Activated T-cell treated with anti-CD3 and anti-CD28 coated beads for 48 hours (primary cell): Measurements from ENCODE around the gene STARD3NL.
A peak's percentile ranks its signal among the peaks of the same experiment; 100 is the strongest.
"Not testable (repeated sequence)": the region's sequence is repeated elsewhere in the genome, so short reads cannot be mapped to it uniquely, and the experiment has no call there.

ENCODE experiments used
- DNase-seq: peaks from one replicate; pipeline ENCODE4 v3.0.0-alpha.2; 2020; ENCODE audit warnings: low read depth

Gene STARD3NL

DNA sequence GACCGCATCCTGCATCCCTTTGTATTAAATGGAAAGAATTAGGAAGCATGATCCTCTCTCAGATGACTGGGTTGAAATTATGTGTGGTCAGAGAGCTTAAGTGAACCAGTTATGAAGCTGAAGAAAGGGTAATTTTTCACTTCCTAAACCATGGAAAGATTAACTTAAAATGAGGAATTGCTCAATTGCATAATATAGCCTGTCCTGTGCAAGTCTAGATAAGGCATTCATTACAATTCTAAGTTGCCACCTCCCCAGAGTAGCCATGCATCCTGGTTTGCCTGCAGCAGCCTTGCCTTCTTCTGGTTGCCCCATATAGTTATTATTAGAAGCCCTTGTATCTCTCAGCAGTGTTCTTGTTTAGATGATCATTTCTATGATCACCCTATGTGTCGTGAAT is 45.3 kb downstream of the STARD3NL start:
- no peak for DNase-seq

DNA sequence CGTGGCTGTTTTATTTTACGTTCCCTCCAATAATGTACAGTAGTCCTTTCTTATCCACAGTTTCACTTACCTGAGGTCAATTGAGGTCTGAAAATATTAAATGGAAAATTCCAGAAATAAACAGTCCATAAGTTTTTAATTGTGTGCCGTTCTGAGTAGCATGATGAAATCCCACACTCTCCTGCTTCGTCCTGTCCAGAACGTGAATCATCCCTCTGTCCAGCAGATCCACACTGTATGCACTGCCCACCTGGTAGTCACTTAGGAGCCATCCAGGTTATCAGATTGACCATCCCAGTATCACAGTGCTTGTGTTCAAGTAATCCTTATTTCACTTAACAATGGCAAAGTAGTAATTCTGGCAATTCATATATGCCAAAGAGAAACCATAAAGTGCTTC is 46.3 kb downstream of the STARD3NL start:
- DNase-seq = no peak

DNA sequence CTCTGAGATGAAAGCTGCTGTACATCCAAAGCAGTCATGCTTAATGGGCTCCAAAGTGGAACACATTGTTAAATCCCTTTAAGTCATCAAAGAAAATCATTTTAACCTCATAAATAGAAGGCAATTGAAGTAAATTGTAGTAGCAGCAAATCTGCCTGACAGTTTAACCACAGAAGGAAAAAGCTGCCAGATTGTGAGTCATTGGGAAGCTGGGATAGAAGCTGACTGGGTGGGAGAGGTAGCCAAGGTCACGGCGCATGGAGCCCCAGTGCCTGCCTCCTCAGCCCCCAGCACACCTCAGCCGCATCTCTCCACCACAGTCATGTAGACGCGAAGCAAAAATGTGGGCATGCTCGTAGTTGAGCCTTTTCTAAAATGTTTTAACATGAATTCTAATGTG is 51.3 kb downstream of the STARD3NL start:
- no peak for DNase-seq

DNA sequence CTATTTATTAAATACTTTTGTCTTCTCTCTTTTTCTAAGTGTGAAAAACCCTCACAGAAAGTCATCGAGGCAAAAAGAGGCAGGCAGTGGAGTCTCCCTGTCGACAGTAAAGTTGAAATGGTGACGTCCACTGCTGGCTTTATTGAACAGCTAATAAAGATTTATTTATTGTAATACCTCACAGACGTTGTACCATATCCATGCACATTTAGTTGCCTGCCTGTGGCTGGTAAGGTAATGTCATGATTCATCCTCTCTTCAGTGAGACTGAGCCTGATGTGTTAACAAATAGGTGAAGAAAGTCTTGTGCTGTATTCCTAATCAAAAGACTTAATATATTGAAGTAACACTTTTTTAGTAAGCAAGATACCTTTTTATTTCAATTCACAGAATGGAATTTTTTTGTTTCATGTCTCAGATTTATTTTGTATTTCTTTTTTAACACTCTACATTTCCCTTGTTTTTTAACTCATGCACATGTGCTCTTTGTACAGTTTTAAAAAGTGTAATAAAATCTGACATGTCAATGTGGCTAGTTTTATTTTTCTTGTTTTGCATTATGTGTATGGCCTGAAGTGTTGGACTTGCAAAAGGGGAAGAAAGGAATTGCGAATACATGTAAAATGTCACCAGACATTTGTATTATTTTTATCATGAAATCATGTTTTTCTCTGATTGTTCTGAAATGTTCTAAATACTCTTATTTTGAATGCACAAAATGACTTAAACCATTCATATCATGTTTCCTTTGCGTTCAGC is 52.0 kb downstream of the STARD3NL start:
- DNase-seq = no peak

DNA sequence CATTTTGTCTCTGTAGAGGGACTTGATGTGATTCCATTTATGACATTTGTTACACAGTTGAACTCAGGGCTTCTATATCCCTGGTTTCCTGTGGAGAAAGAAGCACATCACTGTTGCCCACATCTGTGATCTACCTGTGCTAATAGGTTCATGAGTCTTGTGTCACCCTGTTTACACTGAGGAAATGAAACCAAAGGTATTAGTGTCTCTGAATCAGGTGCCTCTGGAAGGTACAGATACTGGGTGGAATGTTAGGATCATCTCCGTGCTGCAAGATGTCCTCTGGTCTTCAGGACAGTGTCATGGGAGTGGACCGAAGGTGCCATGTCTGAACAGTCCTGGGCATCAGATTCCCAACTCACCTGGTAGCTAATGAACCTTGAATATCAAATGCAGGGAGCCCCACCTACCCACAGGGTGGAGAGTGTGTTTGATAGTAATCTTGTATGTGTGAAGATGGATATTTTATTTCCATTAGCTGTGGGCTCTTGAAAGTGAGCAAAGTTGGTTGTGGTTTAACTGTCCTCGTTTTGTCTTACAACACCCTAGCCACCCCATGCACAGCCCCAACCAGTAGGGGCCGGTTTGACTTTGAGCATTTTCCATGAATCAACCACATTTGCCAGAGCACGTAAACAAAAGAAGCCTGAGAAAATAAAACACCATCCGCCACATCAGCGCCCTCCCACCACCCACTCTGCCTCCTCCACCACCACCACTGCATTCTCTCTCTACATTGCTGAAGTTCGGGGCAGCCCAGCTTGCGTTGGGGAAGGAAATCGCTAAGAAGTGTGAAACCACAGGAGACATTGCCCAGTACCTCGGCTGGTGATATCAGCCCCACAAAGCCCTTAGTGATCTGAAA is 54.7 kb downstream of the STARD3NL start:
- DNase-seq = peak; percentile 63

DNA sequence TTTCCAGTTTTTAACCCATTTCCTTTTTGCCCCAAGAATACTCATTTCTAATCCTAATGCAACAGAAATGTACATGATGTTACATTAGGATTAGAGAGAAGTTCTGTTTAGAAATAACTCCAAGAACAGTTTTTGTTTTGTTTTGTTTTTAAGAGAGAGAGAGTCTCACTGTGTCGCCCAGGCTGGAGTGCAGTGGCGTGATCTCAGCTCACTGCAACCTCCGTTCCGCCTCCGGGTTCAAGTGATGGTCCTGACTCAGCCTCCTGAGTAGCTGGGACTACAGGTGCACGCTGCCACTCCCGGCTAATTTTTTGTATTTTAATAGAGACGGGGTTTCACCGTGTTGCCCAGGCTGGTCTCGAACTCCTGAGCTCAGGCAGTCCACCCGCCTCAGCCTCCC is 56.7 kb downstream of the STARD3NL start:
- not testable (repeated sequence) for DNase-seq

DNA sequence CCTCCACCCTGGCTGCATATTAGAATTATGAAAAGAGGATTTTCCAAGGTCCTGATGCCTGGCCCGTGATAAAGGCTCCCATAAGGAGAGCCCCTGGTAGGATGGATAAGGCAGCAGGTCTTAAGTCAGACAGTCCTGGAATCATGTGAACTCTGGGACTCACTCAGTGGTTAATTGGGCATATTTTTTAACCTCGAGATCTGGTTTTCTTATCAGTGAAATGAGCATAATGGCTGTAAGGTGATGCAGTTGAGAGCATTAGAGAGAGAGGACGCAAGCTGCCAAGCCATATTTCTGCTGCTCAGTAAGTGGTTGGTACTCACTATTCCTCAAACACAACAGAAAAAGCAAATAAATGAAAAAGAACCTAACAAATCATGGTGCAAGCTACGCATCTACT is 57.6 kb downstream of the STARD3NL start:
- no peak for DNase-seq

DNA sequence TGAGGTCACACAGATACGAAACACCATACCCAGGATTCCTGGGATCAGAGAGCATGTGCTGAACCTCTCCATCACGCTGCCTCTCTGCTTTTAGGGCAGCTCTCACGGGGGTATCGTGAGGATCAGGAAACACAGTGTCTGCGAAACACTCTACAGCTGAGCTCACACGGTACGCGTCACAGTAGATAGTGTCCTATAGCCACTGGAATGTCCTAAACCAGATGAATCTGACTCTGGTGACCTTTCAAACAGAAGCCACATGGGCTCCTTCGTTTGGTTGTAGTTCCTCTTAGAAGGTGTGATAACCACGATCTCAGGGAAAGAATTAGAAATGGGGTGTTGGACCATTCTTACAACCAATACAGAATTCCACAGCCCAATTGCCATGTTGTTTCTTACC is 61.1 kb downstream of the STARD3NL start:
- DNase-seq = not testable (repeated sequence)

DNA sequence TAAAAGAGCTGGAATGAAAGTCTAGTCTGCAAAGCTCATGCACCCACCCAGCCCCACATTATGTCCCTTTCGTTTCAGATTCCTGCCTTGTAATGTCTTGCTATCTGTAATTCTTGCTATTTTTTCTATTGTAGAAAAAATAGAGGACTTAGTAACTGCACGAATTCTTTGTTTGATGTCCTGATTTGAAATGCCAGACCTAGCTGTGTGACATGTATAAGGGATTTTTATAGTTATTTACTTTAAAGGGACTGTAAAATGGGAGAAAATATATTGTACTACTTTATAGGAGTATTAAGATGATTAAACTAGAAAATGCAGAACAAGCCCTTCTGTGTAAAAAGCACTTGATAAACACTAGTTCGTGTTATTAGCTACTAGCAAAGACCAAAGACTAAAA is 63.0 kb downstream of the STARD3NL start:
- no peak for DNase-seq

DNA sequence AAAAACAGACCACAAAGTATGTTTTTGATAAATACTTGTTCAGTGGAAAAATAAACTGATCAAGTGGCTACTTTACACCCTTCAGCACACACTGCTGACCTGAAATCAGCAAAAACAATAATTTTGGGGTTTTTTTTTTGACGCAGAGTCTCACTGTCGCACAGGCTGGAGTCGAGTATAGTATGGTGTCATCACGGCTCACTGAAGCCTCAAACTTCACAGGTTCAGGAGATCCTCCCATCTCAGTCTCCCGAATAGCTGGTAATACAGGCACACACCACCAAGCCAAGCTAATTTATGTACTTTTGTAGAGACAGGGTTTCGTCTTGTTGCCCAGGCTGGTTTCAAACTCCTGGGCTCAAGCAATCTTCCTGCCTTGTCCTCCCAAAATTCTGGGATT is 64.8 kb downstream of the STARD3NL start:
- DNase-seq = no peak

DNA sequence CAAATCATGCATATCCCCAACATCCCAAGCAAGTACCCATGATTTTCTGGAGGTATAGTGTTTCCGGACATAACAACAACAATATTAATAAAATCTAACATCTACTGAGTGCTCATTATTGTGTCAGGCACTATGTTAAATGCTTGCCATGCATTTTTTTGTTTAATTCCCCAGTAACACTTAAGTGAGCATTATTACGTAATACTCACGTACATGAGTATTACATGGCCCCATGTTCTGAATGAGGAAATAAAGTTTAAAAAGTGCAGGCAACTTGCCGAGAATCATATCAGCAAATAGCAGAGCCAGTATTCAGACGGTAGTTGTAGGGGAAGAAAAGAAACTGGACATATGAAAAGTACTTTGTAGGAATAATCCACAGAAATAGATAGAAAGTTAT is 65.3 kb downstream of the STARD3NL start:
- DNase-seq = not testable (repeated sequence)

DNA sequence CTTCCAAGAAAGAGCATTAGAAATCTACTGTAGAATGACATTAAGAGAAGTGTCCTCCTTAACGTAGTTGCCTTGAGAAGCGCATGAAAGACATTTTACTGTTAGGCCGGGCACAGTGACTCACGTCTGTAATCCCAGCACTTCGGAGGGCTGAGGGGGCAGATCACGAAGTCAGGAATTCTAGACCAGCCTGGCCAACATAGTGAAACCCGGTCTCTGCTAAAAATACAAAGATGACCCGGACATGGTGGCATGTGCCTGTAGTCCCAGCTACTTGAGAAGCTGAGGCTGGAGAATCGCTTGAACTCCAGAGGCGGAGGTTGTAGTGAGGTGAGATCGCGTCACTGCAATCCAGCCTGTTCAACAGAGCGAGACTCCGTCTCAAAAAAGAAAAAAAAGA is 66.5 kb downstream of the STARD3NL start:
- DNase-seq = no peak

DNA sequence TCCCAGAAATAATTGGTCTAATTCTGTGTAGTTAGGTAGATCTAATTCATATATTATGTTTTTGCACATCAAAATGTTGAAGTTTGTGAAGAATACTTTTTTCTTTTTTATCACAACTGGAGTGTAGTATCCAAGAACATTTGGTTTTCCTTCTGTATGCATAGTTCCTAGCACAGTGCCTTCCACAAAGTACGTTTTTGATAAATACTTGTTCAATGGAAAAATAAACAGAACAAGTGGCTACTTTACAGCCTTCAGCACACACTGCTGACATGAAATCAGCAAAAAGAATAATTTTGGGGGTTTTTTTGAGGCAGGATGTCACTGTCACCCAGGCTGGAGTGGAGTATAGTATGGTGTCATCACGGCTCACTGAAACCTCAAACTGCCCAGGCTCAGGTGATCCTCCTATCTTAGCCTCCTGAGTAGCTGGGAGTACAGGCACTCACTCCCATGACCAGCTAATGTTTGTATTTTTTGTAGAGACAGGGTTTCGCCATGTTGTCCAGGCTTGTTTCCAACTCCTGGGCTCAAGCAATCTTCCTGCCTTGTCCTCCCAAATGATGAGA is 67.4 kb downstream of the STARD3NL start:
- DNase-seq = no peak

DNA sequence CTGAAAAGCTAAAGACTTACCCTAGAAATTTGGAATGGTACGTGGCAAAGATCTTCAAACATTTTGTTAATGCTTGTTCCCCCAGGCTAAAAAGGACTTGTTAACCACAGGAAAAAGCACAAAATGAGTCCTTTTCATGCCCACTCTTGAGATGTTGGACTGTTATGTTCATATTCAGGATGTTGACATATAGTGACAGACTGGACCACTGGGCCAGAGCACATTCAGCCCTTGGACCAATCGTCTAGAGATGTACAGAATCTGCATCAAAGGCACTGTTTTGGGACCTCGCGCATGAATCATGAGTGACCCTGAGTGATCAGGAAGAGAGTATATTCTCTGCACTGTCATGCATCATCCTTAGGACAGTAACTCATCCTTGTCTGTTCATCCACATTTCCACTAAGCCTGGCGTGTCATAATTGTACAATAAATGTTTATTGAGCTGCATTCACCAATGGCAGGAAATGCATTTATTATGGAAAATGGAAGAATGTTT is 70.1 kb downstream of the STARD3NL start:
- DNase-seq = no peak

DNA sequence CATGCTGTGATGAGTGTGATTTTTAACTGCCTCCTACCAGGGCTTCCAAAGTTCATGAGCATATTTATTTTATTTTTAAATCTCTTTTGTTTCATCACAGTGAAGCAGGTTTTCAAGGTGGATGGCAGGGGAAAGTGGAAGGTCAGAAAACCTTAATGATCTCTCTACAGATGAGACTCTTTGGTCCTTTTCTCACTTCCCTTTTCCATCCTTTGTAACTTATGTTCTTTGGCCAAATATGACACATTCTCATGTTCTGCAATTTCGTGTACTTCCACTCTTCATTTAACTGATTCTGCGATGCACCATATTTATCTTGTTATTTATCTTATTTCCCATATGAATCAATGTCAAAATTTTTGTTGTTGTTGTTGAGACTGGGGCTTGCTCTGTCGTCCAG is 71.8 kb downstream of the STARD3NL start:
- not testable (repeated sequence) for DNase-seq

DNA sequence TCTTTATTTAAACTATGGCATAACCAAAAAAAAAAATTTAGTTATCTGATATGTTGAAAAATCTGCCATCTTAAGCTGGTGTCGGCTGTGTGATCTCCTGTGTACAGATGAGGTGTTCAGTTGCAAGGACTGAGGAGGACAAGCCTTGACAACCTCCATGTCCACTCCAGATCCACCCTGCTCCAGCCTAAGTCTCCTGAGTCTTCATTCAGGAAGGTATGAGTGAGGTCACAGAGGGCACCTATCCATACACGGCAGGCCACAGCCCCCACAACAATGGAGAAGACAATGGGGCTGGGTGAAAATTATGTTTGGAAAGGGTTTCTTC is 79.3 kb downstream of the STARD3NL start:
- no peak for DNase-seq

DNA sequence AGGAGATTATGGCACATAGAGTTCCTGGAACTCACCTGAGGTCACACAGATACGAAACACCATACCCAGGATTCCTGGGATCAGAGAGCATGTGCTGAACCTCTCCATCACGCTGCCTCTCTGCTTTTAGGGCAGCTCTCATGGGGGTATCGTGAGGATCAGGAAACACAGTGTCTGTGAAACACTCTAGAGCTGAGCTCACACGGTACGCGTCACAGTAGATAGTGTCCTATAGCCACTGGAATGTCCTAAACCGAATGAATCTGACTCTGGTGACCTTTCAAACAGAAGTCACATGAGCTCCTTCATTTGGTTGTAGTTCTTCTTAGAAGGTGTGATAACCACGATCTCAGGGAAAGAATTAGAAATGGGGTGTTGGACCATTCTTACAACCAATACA is 81.1 kb downstream of the STARD3NL start:
- not testable (repeated sequence) for DNase-seq

DNA sequence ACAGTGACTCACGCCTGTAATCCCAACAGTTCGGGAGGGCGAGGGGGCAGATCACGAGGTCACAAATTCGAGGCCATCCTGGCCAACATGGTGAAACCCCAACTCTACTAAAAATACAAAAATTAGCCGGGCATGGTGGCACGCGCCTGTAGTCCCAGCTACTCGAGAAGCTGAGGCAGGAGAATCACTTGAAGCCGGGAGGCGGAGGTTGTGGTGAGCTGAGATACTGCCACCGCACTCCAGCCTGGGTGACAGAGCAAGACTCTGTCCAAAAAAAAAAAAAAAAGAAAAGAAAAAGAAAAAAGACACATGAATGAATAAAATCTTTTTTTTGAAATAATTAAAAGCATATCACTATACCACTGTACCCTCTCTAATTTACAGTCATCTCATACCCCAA is 83.6 kb downstream of the STARD3NL start:
- DNase-seq = not testable (repeated sequence)

DNA sequence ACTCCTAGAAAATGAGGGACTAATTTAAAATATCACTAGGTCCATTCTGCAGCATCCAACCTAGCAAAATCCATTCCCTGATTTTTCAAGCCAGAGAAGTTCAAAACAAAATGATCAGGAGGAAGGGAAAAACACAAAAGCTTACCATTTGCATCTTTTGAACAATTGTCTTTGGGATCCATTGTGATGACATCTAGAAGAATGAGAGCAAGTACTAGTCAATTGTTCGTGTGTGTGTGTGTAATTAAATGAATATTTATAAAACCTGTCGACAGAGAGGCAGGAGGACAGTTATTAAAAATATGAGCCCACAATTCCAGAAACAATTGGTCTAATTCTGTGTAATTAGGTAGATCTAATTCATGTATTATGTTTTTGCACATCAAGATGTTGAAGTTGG is 84.0 kb downstream of the STARD3NL start:
- DNase-seq = not testable (repeated sequence)

DNA sequence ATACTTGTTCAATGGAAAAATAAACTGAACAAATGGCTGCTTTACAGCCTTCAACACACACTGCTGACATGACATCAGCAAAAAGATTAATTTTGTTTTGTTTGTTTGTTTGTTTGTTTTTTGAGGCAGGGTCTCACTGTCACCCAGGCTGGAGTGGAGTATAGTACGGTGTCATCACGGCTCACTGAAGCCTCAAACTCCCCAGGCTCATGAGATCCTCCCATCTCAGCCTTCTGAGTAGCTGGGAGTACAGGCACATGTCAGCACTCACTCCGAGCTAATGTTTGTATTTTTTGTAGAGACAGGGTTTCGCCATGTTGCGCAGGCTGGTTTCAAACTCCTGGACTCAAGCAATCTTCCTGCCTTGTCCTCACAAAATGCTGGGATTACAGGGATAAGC is 84.5 kb downstream of the STARD3NL start:
- no peak for DNase-seq

DNA sequence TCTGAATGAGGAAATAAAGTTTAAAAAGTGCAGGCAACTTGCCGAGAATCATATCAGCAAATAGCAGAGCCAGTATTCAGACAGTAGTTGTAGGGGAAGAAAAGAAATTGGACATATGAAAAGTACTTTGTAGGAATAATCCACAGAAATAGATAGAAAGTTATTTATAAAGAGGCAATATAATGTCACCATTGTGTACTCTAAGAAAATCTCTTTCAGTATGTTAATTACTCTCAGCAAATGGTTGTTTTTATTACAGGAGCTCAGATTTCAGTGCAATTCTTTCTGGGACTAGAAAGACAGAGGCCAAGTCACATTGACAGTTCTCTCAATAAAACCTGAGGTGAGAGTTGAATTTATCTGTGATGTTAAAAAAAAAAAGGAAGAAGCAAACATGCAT is 85.2 kb downstream of the STARD3NL start:
- DNase-seq = not testable (repeated sequence)

DNA sequence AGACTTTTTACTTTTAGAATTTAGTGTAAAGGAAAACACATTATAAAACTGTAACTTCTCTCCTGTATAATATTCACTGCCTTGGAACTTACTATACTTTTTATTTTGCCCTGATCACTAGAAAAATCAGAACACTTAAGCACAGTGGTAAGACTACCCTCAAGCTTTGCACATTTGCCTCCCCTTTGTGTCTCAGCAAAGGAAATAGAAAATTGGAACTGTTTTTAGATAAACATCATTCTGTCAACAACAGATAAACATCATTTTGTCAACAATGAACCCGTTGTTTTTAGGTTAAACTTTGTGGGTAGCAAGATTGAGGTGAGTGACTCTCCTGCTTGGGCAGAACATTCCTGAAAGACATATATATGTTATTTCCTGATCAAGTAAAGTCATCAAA is 86.6 kb downstream of the STARD3NL start:
- DNase-seq = not testable (repeated sequence)

DNA sequence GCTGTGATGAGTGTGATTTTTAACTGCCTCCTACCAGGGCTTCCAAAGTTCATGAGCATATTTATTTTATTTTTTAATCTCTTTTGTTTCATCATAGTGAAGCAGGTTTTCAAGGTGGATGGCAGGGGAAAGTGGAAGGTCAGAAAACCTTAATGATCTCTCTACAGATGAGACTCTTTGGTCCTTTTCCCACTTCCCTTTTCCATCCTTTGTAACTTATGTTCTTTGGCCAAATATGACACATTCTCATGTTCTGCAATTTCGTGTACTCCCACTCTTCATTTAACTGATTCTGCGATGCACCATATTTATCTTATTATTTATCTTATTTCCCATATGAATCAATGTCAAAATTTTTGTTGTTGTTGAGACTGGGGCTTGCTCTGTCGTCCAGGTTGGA is 87.9 kb downstream of the STARD3NL start:
- DNase-seq = not testable (repeated sequence)
